LNCAP (cell line): ENCODE measurements around the gene TSTD2.

Experiments
- CTCF ChIP-seq: fragments of 450-650 bp; IDR thresholded peaks from 2 replicates; pipeline ENCODE4 v1.5.1; 2017; ENCODE audit warnings: mild to moderate bottlenecking

The TSTD2 gene

DNA sequence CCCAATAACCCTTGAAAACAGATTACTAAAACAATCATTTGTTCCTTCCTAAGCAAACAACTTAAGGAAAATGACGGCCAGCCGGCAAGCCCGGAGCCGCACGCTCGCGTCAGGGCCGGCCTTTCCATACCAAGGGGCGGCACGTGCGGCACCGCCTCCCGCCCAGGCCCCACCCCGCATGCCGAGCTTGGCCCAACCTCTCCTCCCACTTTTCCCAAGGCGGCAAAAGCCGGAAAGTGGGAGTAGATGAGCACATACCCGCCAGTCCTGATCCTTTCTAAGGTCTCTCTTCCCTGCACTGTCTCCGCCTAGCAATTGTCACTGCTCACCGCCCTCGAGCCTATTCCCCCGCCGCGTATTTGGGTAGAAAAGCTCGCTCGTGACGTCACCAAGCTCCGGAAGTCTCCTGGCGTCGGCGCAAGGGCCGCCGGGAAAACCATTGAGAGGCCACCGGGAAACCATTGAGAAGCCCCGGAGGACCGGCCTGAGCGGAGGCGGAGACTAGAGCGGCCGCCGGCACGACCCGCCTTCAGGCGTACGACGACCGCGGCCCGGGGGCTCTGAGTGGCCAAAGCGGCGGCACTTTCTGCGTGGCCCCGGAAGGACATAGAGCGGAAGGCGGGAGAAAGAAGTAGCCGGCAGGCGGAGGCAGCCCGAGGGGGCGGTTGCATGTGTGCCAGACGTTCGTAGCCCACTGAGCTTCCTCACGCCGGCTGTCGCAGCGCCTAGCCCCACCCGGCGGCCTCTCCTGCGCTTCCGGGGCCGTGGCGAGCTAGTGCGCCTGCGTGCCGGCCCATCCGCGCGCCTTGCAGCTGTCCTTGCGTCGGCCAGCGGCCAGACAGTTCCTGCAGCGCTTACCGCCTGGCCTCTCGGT lies at the start of gene TSTD2, which contains the start of gene NCBP1:
TSTD2 (minus strand) TSS at position 384 of the 874 bp plus-strand sequence. CDS start 5,806 bp downstream, outside the sequence.
NCBP1 (plus strand) TSS at position 837 of the 874 bp plus-strand sequence. CDS start 61 bp downstream, outside the sequence.
- TF ChIP-seq CTCF: no peak

GRCh38 chr9:97682242-97682641 lies 49.1 kb upstream of the TSTD2 start:
- TF ChIP-seq CTCF: no peak

DNA sequence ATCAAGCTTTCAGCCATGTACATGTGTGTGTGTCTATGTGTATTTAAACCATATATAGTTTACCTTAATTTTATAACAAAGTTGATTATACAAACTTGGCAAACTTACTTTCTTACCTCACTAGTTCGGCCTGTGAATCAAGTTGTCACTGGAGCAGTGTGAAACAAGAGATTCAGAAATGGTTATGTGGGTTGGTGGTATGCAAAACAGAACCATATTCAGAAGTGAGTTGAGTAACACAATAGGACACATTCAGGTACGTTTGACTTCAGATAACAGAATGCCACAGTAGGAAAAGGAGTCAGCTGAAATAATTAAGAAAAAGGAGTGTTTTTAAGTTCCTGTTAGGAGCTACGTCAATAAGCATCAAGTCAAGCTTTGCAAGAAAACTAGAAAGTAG lies 42.5 kb upstream of the TSTD2 start:
- TF ChIP-seq CTCF: no peak

DNA sequence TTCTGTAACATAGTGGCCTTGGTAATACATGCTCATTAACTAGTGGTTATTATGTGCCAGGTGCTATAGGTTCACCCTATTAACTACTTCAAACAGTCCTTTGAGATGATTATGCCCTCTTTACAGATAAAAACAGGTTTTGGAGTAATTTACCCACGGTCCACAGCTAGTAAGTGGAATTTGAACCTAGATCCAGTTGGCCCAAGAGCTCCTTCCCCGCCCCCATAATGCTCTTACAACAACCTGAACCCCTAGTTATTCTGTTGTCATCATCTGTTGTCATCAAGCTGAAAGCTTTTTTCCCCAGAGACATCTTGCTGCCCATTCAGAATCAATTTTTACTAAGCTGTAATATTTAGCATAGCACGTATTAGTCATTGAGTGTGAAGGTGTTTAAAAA lies 40.8 kb upstream of the TSTD2 start:
- no peak for TF ChIP-seq CTCF

GRCh38 chr9:97672403-97672802 lies 39.2 kb upstream of the TSTD2 start:
- no peak for TF ChIP-seq CTCF

DNA sequence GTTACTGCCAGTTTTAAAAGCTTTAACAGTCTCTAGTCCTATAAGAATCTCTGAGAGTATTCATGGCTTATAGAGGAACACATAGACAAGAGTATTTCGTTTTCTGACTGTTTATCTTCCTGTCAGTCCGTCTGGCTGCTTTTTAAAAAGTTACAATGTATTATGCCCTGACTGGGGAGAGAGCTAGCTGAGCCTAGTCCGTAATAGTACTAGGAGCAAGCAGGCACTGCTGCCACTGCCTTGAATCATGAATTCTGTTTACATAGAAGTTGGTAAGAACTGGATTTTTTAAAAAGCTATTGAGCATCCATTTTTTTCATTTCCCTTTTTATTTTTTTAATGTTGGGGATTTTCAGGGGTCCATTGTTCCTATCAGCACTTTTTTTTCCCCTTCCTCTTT lies 37.4 kb upstream of the TSTD2 start:
- no peak for TF ChIP-seq CTCF

DNA sequence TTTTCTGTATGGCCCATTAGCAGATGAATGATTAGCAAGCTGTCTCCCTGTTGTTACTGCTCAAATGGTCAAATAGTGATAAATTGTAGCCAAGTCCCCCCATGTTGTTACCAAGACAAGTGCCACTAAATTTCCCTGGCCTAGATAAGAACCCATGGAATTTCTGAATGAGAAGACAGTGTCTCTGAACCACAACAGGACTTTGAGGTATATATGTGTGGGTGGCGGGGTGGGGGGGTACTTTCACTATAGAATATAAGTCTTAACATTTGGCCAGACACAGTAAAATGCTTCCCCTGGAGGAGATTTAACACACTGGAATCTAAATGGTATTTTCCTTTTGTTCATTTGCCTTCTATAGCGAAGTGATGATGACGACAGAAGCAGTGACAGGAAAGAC lies 35.3 kb upstream of the TSTD2 start:
- TF ChIP-seq CTCF: no peak
